HUES48 (cell line): ENCODE measurements around the gene OMP.

Source experiments
- H3K27ac ChIP-seq: one replicate; pipeline ENCODE4 v1.7.0; 2013; ENCODE audit warnings: low read depth, low read length, inconsistent platforms
- H3K27me3 ChIP-seq: 2 replicates; pipeline ENCODE4 v1.6.1; 2013; ENCODE audit warnings: mild to moderate bottlenecking, low read length; ENCODE audit not compliant: control insufficient read depth, insufficient read depth
- H3K36me3 ChIP-seq: 2 replicates; pipeline ENCODE4 v1.6.1; 2013; ENCODE audit warnings: low read length; ENCODE audit not compliant: control insufficient read depth, insufficient read depth
- H3K4me1 ChIP-seq: 2 replicates; pipeline ENCODE4 v1.6.1; 2013; ENCODE audit warnings: mild to moderate bottlenecking, low read length; ENCODE audit not compliant: control insufficient read depth, insufficient read depth
- H3K4me3 ChIP-seq: 2 replicates; pipeline ENCODE4 v1.5.1; 2013; ENCODE audit warnings: mild to moderate bottlenecking, low read depth, low read length
- H3K9ac ChIP-seq: 2 replicates; pipeline ENCODE4 v1.6.1; 2013; ENCODE audit warnings: mild to moderate bottlenecking, low read depth, low read length, moderate library complexity
- H3K9me3 ChIP-seq: 2 replicates; pipeline ENCODE4 v1.6.1; 2013; ENCODE audit warnings: low read length; ENCODE audit not compliant: control insufficient read depth, insufficient read depth

The OMP gene

DNA sequence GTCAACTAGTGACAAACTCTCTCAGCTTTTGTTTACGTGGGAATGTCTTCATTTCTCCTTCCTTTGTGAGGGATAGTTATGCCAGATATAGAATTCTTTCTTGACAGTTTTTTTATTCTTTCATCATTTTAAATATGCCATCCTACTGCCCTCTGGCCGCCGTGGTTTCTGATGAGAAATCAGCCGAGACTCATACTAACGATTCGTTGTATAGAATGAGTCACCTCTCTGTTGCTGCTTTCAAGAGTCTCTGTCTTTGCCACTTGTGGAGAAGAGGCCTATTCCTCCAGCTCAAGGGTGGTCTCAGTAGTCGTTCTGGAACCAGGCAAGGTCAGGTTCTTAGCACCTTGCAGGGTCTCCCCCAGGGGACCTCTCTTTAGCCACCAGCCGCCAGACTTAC, 33.4 kb downstream of the OMP start:
- no peaks in the 10 kb centered on the region for H3K9me3 ChIP-seq
- peaks cover 6% of the 10 kb centered on the region; the same call in 1 of the 2 replicates for H3K4me1 ChIP-seq
- H3K36me3 ChIP-seq: no peaks in the 10 kb centered on the region
- H3K9ac ChIP-seq: no peak overlapping the region
- no peak overlapping the region for H3K27ac ChIP-seq
- no peak overlapping the region for H3K4me3 ChIP-seq
- H3K27me3 ChIP-seq: no peaks in the 10 kb centered on the region

- H3K27me3 ChIP-seq: no peaks in the 10 kb centered on the region
- peaks cover 6% of the 10 kb centered on the region; the same call in 1 of the 2 replicates for H3K4me1 ChIP-seq
- no peaks in the 10 kb centered on the region for H3K9me3 ChIP-seq
- H3K27ac ChIP-seq: no peak overlapping the region
- H3K4me3 ChIP-seq: no peak overlapping the region
- no peaks in the 10 kb centered on the region for H3K36me3 ChIP-seq
- H3K9ac ChIP-seq: no peak overlapping the region
Measured at GRCh38 chr11:77136784-77137420, 34.3 kb downstream of the OMP start.

DNA sequence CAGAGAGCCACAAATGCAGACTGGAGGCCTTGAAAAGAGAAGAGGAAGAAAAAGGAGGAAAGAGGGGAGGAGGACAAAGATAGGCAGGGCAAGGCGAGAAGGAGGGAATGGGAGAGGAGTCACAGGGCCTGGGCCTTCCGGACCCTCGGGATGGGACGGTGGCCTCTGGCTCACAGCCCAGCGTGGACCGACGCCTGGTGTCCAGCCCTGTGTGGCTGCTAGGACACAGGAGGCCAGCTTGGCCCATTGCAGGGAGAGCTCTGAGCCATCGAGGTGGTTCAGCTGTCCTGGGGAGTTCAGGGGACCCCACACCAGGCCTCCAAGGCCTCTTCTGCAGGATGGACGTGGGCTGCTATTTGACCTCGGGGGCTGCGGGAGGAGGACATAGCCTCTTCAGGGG, 34.8 kb downstream of the OMP start:
- Histone ChIP-seq H3K4me3 (no peak overlapping the region), H3K9me3 (no peaks in the 10 kb centered on the region), H3K27ac (no peak overlapping the region), H3K36me3 (no peaks in the 10 kb centered on the region), H3K4me1 (peaks cover 6% of the 10 kb centered on the region; the same call in 1 of the 2 replicates), H3K9ac (no peak overlapping the region), H3K27me3 (no peaks in the 10 kb centered on the region)

- Histone ChIP-seq H3K9me3 (no peaks in the 10 kb centered on the region), H3K9ac (no peak overlapping the region), H3K4me3 (no peak overlapping the region), H3K27ac (no peak overlapping the region), H3K4me1 (peaks cover 6% of the 10 kb centered on the region; the same call in 1 of the 2 replicates), H3K27me3 (no peaks in the 10 kb centered on the region), H3K36me3 (no peaks in the 10 kb centered on the region)
Measured at GRCh38 chr11:77138106-77138649, 35.5 kb downstream of the OMP start.

- H3K9me3 ChIP-seq: no peaks in the 10 kb centered on the region
- H3K4me3 ChIP-seq: no peak overlapping the region
- H3K36me3 ChIP-seq: no peaks in the 10 kb centered on the region
- no peak overlapping the region for H3K9ac ChIP-seq
- H3K4me1 ChIP-seq: peaks cover 6% of the 10 kb centered on the region; the same call in 1 of the 2 replicates
- no peaks in the 10 kb centered on the region for H3K27me3 ChIP-seq
- H3K27ac ChIP-seq: no peak overlapping the region
Measured at GRCh38 chr11:77139201-77139600, 36.6 kb downstream of the OMP start.

DNA sequence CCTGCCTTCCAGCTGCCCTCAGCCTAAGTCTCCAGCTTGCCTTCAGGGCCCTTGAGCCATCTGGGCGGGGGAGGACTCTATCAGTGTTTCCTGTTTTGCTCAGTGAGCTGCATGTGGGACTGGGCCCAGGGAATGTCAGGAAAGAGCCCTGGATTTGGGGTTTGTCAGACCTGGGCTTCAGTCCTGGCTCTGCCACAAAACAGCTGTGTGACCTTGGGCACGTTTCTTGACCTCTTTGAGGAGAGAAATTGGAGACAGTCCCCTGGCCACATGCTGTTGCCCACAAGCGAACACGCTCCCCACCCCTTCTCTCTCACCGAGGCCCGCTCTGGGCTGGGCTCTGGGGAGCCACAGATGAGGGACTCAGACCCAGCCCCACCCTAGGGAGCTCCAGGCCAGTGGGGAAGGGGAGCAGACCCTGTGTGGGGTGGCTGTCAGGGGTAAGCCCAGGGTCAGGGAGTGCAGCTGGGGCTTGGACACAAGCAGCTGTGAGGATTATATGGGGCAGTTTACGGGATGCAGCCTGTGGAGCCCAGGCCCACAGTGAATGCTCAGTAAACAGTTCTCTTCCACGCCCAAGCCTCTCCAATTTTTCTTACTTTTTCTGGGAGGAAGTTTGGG, 37.7 kb downstream of the OMP start:
- no peaks in the 10 kb centered on the region for H3K9me3 ChIP-seq
- H3K27ac ChIP-seq: no peak overlapping the region
- H3K9ac ChIP-seq: no peak overlapping the region
- H3K4me1 ChIP-seq: peaks cover 6% of the 10 kb centered on the region; the same call in 1 of the 2 replicates
- H3K4me3 ChIP-seq: no peak overlapping the region
- H3K27me3 ChIP-seq: no peaks in the 10 kb centered on the region
- H3K36me3 ChIP-seq: no peaks in the 10 kb centered on the region

- no peaks in the 10 kb centered on the region for H3K9me3 ChIP-seq
- H3K27me3 ChIP-seq: no peaks in the 10 kb centered on the region
- H3K4me1 ChIP-seq: peaks cover 6% of the 10 kb centered on the region; the same call in 1 of the 2 replicates
- H3K36me3 ChIP-seq: no peaks in the 10 kb centered on the region
- H3K9ac ChIP-seq: no peak overlapping the region
- H3K27ac ChIP-seq: no peak overlapping the region
- no peak overlapping the region for H3K4me3 ChIP-seq
Measured at GRCh38 chr11:77141034-77141433, 38.4 kb downstream of the OMP start.

DNA sequence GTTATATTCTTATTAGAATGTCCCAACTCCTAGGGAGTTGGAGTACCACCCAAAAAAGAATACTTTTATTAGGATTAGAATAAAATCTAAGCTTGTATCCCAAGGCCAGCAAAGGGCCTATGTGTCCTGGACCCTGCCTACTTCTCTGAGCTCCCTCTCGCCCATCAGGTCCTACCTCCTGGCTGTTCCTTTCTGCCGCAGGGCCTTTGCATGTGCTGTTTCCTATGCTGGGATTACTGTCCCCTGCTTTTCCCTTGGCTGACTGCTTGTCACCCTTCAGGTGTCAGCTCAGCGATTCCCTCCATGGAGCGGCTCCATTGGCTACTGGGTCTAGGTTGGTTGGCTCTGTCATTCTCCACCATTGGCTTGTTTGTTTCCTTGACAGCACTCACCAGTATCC, 38.8 kb downstream of the OMP start:
- Histone ChIP-seq H3K9ac (no peak overlapping the region), H3K36me3 (no peaks in the 10 kb centered on the region), H3K4me3 (no peak overlapping the region), H3K9me3 (no peaks in the 10 kb centered on the region), H3K27ac (no peak overlapping the region), H3K27me3 (no peaks in the 10 kb centered on the region; the same call in 1 of the 2 replicates), H3K4me1 (peaks cover 6% of the 10 kb centered on the region; the same call in 1 of the 2 replicates)

GRCh38 chr11:77142091-77142975, 39.7 kb downstream of the OMP start:
- H3K9ac ChIP-seq: no peak overlapping the region
- no peaks in the 10 kb centered on the region; the same call in 1 of the 2 replicates for H3K27me3 ChIP-seq
- H3K36me3 ChIP-seq: no peaks in the 10 kb centered on the region
- H3K9me3 ChIP-seq: no peaks in the 10 kb centered on the region
- H3K4me3 ChIP-seq: no peak overlapping the region
- peaks cover 6% of the 10 kb centered on the region; the same call in 1 of the 2 replicates for H3K4me1 ChIP-seq
- H3K27ac ChIP-seq: no peak overlapping the region

GRCh38 chr11:77143405-77144020, 40.9 kb downstream of the OMP start:
- H3K9me3 ChIP-seq: no peaks in the 10 kb centered on the region
- H3K36me3 ChIP-seq: no peaks in the 10 kb centered on the region
- H3K9ac ChIP-seq: no peak overlapping the region
- peaks cover 12% of the 10 kb centered on the region for H3K4me1 ChIP-seq
- H3K27ac ChIP-seq: no peak overlapping the region
- H3K4me3 ChIP-seq: no peak overlapping the region
- no peaks in the 10 kb centered on the region; the same call in 1 of the 2 replicates for H3K27me3 ChIP-seq
